Esophagus squamous epithelium (tissue), 4 donors: ENCODE measurements around the gene PLEKHM3.

Source experiments
- POLR2A ChIP-seq, 4 donors: fragments of 450-650 bp; IDR thresholded peaks; one replicate each; pipeline ENCODE4 v1.6.1; 2017; ENCODE audit warnings: antibody characterized with exemption in 4 of 4, mild to moderate bottlenecking in 4 of 4, moderate library complexity in 3 of 4
- TF ChIP-seq, protein P1 (sequence below), 6 experiments: fragments of 450-650 bp in 4 of 6; fragments of 200-600 bp in 2 of 6; sonication (generic) in 2 of 6; IDR thresholded peaks; one replicate each; pipeline ENCODE4 v1.5.1; 2016 to 2019; ENCODE audit warnings: antibody characterized with exemption in 6 of 6, mild to moderate bottlenecking in 4 of 6, moderate library complexity in 4 of 6

DNA sequence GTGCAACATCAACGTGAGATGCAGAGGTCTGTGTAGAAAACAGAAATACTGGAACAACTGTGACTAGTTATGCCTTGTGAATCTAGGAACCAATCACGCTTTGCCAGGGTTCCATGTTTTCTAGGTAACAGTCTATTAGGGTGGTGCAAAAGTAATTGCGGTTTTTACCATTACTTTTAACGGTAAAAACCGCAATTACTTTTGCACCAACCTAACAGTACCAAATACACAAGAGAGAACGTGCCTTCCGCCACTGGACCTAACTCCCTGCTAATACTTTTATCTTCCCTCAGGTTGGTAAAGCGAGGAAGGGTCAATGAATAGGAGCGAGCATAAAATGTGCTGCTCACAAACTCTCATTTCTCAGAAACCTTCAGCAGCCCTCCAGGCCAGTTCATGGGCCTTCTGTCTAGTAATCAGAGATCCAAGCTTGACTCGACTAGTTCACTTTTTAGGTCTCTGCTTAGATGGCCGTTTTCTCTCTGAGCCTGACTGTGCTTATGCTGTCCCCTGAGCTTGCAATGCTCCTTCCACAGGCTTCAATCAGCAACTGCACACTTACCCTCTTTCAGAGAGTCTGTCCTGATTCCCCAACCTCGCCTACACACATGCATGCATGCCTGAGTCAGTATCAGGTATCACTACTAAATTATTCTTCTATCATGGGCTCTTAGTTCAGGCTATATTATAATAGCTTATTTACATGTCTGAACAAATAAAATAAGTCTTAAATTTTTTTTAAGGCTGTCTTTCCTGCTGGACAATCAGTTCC is 47.0 kb downstream of the PLEKHM3 start:
- TF ChIP-seq, protein P1, sequence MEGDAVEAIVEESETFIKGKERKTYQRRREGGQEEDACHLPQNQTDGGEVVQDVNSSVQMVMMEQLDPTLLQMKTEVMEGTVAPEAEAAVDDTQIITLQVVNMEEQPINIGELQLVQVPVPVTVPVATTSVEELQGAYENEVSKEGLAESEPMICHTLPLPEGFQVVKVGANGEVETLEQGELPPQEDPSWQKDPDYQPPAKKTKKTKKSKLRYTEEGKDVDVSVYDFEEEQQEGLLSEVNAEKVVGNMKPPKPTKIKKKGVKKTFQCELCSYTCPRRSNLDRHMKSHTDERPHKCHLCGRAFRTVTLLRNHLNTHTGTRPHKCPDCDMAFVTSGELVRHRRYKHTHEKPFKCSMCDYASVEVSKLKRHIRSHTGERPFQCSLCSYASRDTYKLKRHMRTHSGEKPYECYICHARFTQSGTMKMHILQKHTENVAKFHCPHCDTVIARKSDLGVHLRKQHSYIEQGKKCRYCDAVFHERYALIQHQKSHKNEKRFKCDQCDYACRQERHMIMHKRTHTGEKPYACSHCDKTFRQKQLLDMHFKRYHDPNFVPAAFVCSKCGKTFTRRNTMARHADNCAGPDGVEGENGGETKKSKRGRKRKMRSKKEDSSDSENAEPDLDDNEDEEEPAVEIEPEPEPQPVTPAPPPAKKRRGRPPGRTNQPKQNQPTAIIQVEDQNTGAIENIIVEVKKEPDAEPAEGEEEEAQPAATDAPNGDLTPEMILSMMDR (IDR thresholded peaks at IDR 0.05) = no peak
- no peak for TF ChIP-seq POLR2A (IDR thresholded peaks at IDR 0.05)
